ENCODE results near the gene FAM110D.

Gene FAM110D

GRCh38 chr1:26158908-26159742 lies at the start of gene FAM110D:
Gene FAM110D, plus strand, starts transcription at chr1:26159079. Its CDS starts 2,213 bp downstream, at chr1:26161292.
- in situ Hi-C loops (cut with MboI; ENCODE audit: low sequenced_read_pairs) = loop anchor here (10.0 kb wide), 1 partner anchor 54 kb away; no protein-coding TSS in a partner anchor

- in situ Hi-C loops (cut with MboI; ENCODE audit: low sequenced_read_pairs) = loop anchor here (10.0 kb wide), 2 partner anchors 45 to 285 kb away; partner anchors contain the start of gene FAM110D
Observed at GRCh38 chr1:26109229-26110164, 49.4 kb upstream of the FAM110D start.

GRCh38 chr1:26110731-26111529 lies 47.9 kb upstream of the FAM110D start:
- in situ Hi-C loops (cut with MboI; ENCODE audit: low sequenced_read_pairs) = no loop called here

- in situ Hi-C loops (cut with MboI; ENCODE audit: low sequenced_read_pairs) = no loop called here
Observed at GRCh38 chr1:26111530-26112406, 47.1 kb upstream of the FAM110D start, which contains the start of gene PDIK1L. Gene PDIK1L, plus strand, starts transcription at chr1:26111824. Its CDS starts 2,485 bp downstream, at chr1:26114309.

GRCh38 chr1:26112407-26112775 lies 46.5 kb upstream of the FAM110D start:
- in situ Hi-C loops (cut with MboI; ENCODE audit: low sequenced_read_pairs) = no loop called here

GRCh38 chr1:26114165-26114927 lies 44.5 kb upstream of the FAM110D start:
- in situ Hi-C loops (cut with MboI; ENCODE audit: low sequenced_read_pairs) = no loop called here

- in situ Hi-C loops (cut with MboI; ENCODE audit: low sequenced_read_pairs) = no loop called here
Observed at GRCh38 chr1:26119892-26120608, 38.8 kb upstream of the FAM110D start.

- in situ Hi-C loops (cut with MboI; ENCODE audit: low sequenced_read_pairs) = no loop called here
Observed at GRCh38 chr1:26121854-26122773, 36.8 kb upstream of the FAM110D start.

- in situ Hi-C loops (cut with MboI; ENCODE audit: low sequenced_read_pairs) = no loop called here
Observed at GRCh38 chr1:26122988-26123973, 35.6 kb upstream of the FAM110D start.

- in situ Hi-C loops (cut with MboI; ENCODE audit: low sequenced_read_pairs) = no loop called here
Observed at GRCh38 chr1:26124418-26125331, 34.2 kb upstream of the FAM110D start.

GRCh38 chr1:26125382-26125781 lies 33.5 kb upstream of the FAM110D start:
- in situ Hi-C loops (cut with MboI; ENCODE audit: low sequenced_read_pairs) = no loop called here

- in situ Hi-C loops (cut with MboI; ENCODE audit: low sequenced_read_pairs) = no loop called here
Observed at GRCh38 chr1:26125946-26126320, 32.9 kb upstream of the FAM110D start.

- in situ Hi-C loops (cut with MboI; ENCODE audit: low sequenced_read_pairs) = no loop called here
Observed at GRCh38 chr1:26126321-26127084, 32.4 kb upstream of the FAM110D start.
